H1 (cell line): ENCODE results near the gene PNMA8B. TPM values are rescaled to one million over a fixed set of nuclear protein-coding genes. Genes with fewer than 3 reads are reported as not detected.

Source experiments
- CTCF ChIA-PET: fragments of 300-600 bp; sonication (Branson Sonifier 250); formaldehyde crosslinking; loops from one replicate; lab custom pipeline; 2021; ENCODE audit not compliant: partially characterized antibody; lab: Charles Lee
- POLR2A ChIA-PET: fragments of 300-600 bp; sonication (Branson Sonifier 250); formaldehyde crosslinking; loops from one replicate; lab custom pipeline; 2021; ENCODE audit warnings: inconsistent platforms; ENCODE audit not compliant: partially characterized antibody; lab: Charles Lee
- DNase-seq, 2 experiments: peaks; one replicate each; pipeline versions ENCODE4 v3.0.0 to v3.0.0-alpha.2; 2010 to 2022; ENCODE audit warnings: low spot score in 2 of 2, low read depth in 1 of 2, mixed read lengths in 1 of 2
- FAIRE-seq: peaks from 2 replicates; lab custom pipeline; 2011; peaks lifted over from hg19 to GRCh38; lab: Jason Lieb, UNC
- H2AFZ ChIP-seq: 2 replicates; pipeline ENCODE4 v1.8.1; 2012; ENCODE audit warnings: low read length, inconsistent platforms
- H2AK5ac ChIP-seq: 2 replicates; pipeline ENCODE4 v1.6.1; 2013; ENCODE audit warnings: low read depth, low read length
- H2BK120ac ChIP-seq: replicated peaks from 2 replicates; pipeline ENCODE3; 2013; ENCODE audit warnings: low read depth, low read length, inconsistent platforms
- H2BK12ac ChIP-seq: 2 replicates; pipeline ENCODE4 v1.6.1; 2013; ENCODE audit warnings: low read depth, low read length
- H2BK15ac ChIP-seq: 2 replicates; pipeline ENCODE4 v1.6.1; 2013; ENCODE audit warnings: low read length
- H2BK20ac ChIP-seq: 2 replicates; pipeline ENCODE4 v1.6.1; 2013; ENCODE audit warnings: low read length
- H2BK5ac ChIP-seq: 2 replicates; pipeline ENCODE4 v1.6.1; 2013; ENCODE audit warnings: low read depth, low read length
- H3K14ac ChIP-seq: 2 replicates; pipeline ENCODE4 v1.6.1; 2013; ENCODE audit warnings: inconsistent platforms; ENCODE audit not compliant: insufficient read length
- H3K18ac ChIP-seq: 2 replicates; pipeline ENCODE4 v1.6.1; 2013; ENCODE audit warnings: low read length; ENCODE audit errors: extremely low read depth
- H3K23ac ChIP-seq: 2 replicates; pipeline ENCODE4 v1.6.1; 2013; ENCODE audit warnings: inconsistent platforms; ENCODE audit not compliant: insufficient read length
- H3K23me2 ChIP-seq: 2 replicates; pipeline ENCODE4 v1.6.1; 2013; ENCODE audit warnings: low read depth, low read length
- H3K27ac ChIP-seq: 2 replicates; pipeline ENCODE4 v1.6.1; 2011; ENCODE audit warnings: low read depth, low read length, inconsistent platforms
- H3K27me3 ChIP-seq, 4 experiments: replicated peaks in 1 of 4; 1 replicate in 1 of 4; 2 replicates in 3 of 4; pipeline versions ENCODE4 v1.6.1 to v1.8.1; 2011 to 2013; ENCODE audit warnings: low read length in 3 of 4, mild to moderate bottlenecking in 3 of 4, inconsistent platforms in 2 of 4, mixed read lengths in 2 of 4, moderate library complexity in 1 of 4; ENCODE audit not compliant: control insufficient read depth in 3 of 4, insufficient read depth in 3 of 4; ENCODE audit errors: extremely low read depth in 1 of 4
- H3K36me3 ChIP-seq, 4 experiments: 2 replicates each; pipeline versions ENCODE4 v1.6.1 to v1.8.1; 2011 to 2013; ENCODE audit warnings: mild to moderate bottlenecking in 4 of 4, low read length in 3 of 4, moderate library complexity in 2 of 4, control low read depth in 1 of 4, inconsistent platforms in 1 of 4; ENCODE audit not compliant: insufficient read depth in 4 of 4, control insufficient read depth in 2 of 4
- H3K4ac ChIP-seq: replicated peaks from 2 replicates; pipeline ENCODE3; 2013; ENCODE audit warnings: low read length, low read depth, mixed read lengths, inconsistent platforms; ENCODE audit not compliant: insufficient read length
- H3K4me1 ChIP-seq, 4 experiments: replicated peaks in 1 of 4; 1 replicate in 1 of 4; 2 replicates in 3 of 4; pipeline versions ENCODE4 v1.6.1 to v1.8.1; 2011 to 2013; ENCODE audit warnings: low read length in 3 of 4, inconsistent platforms in 2 of 4, mixed read lengths in 1 of 4; ENCODE audit not compliant: insufficient read depth in 4 of 4, control insufficient read depth in 3 of 4
- H3K4me2 ChIP-seq, 2 experiments: 2 replicates each; pipeline versions ENCODE4 v1.6.1 to v1.8.1; 2011 to 2013; ENCODE audit warnings: low read depth in 2 of 2, low read length in 2 of 2, control low read depth in 1 of 2, inconsistent platforms in 1 of 2, mild to moderate bottlenecking in 1 of 2; ENCODE audit not compliant: insufficient read depth in 1 of 2
- H3K4me3 ChIP-seq, 4 experiments: fragments of 200-600, 300-600 bp in 1 of 4; sonication (generic), shearing (Covaris generic), sonication (Bioruptor Twin) in 1 of 4; 2 replicates each; pipeline versions ENCODE4 v1.5.1 to v1.8.1; 2011 to 2016; ENCODE audit warnings: low read length in 4 of 4, low read depth in 3 of 4, control low read depth in 2 of 4, inconsistent platforms in 2 of 4, mild to moderate bottlenecking in 2 of 4, mixed read lengths in 1 of 4, moderate library complexity in 1 of 4; ENCODE audit not compliant: insufficient read depth in 2 of 4; ENCODE audit errors: extremely low read depth in 1 of 4
- H3K56ac ChIP-seq: replicated peaks from 2 replicates; pipeline ENCODE3; 2013; ENCODE audit warnings: low read depth, mild to moderate bottlenecking, mixed read lengths, low read length, inconsistent platforms; ENCODE audit not compliant: insufficient read length
- H3K79me1 ChIP-seq: 2 replicates; pipeline ENCODE4 v1.6.1; 2013; ENCODE audit warnings: low read depth, low read length, control low read depth
- H3K79me2 ChIP-seq, 2 experiments: 2 replicates each; pipeline versions ENCODE4 v1.6.1 to v1.8.1; 2012 to 2013; ENCODE audit warnings: low read length in 2 of 2, mild to moderate bottlenecking in 2 of 2, inconsistent platforms in 1 of 2; ENCODE audit not compliant: insufficient read depth in 2 of 2, control insufficient read depth in 1 of 2
- H3K9ac ChIP-seq, 4 experiments: replicated peaks in 1 of 4; 1 replicate in 1 of 4; 2 replicates in 3 of 4; pipeline versions ENCODE4 v1.6.1 to v1.8.1; 2011 to 2013; ENCODE audit warnings: low read depth in 3 of 4, low read length in 3 of 4, control low read depth in 2 of 4, mild to moderate bottlenecking in 2 of 4, moderate library complexity in 2 of 4, inconsistent platforms in 1 of 4; ENCODE audit errors: extremely low read depth in 1 of 4
- H3K9me3 ChIP-seq, 2 experiments: 2 replicates each; pipeline versions ENCODE4 v1.6.1 to v1.8.1; 2012 to 2013; ENCODE audit warnings: mild to moderate bottlenecking in 2 of 2, moderate library complexity in 2 of 2, control low read depth in 1 of 2, inconsistent platforms in 1 of 2, low read depth in 1 of 2, low read length in 1 of 2, mixed read lengths in 1 of 2; ENCODE audit not compliant: insufficient read depth in 2 of 2
- H4K20me1 ChIP-seq, 2 experiments: replicated peaks in 1 of 2; 2 replicates each; pipeline versions ENCODE3 to v1.8.1; 2011 to 2013; ENCODE audit warnings: inconsistent platforms in 2 of 2, low read length in 2 of 2, mild to moderate bottlenecking in 1 of 2; ENCODE audit not compliant: insufficient read depth in 2 of 2, control insufficient read depth in 1 of 2
- H4K5ac ChIP-seq: 2 replicates; pipeline ENCODE4 v1.6.1; 2013; ENCODE audit warnings: low read length, low read depth, mixed read lengths, inconsistent platforms; ENCODE audit not compliant: insufficient read length
- H4K8ac ChIP-seq: 2 replicates; pipeline ENCODE4 v1.8.0; 2013; ENCODE audit warnings: mild to moderate bottlenecking, moderate library complexity, low read length, inconsistent platforms; ENCODE audit not compliant: insufficient read depth; ENCODE audit errors: extremely low read depth
- H4K91ac ChIP-seq: replicated peaks from 2 replicates; pipeline ENCODE3; 2013; ENCODE audit warnings: low read length, mixed read lengths, inconsistent platforms; ENCODE audit not compliant: insufficient read length
- BRCA1 ChIP-seq: IDR thresholded peaks from 2 replicates; pipeline ENCODE4 v1.6.1; 2012; ENCODE audit warnings: low read depth, low read length, improper control_type of control experiment
- CEBPB ChIP-seq: IDR thresholded peaks from 2 replicates; pipeline ENCODE4 v1.6.1; 2012; ENCODE audit warnings: low read depth, low read length
- GTF2F1 ChIP-seq: IDR thresholded peaks from 2 replicates; pipeline ENCODE4 v1.6.1; 2012; ENCODE audit warnings: low read depth, low read length, improper control_type of control experiment, borderline replicate concordance
- RFX5 ChIP-seq: IDR thresholded peaks from 2 replicates; pipeline ENCODE4 v1.6.1; 2011; ENCODE audit warnings: low read depth, low read length, improper control_type of control experiment, borderline replicate concordance
- SIN3A ChIP-seq, 2 experiments: IDR thresholded peaks in 1 of 2; conservative IDR thresholded peaks in 1 of 2; 2 replicates each; pipeline ENCODE4 v1.6.1; 2011 to 2012; ENCODE audit warnings: low read length in 2 of 2, improper control_type of control experiment in 1 of 2, low read depth in 1 of 2, mild to moderate bottlenecking in 1 of 2
- SIRT6 ChIP-seq: IDR thresholded peaks from one replicate; pipeline ENCODE4 v1.7.1; 2012; ENCODE audit warnings: low read length, inconsistent platforms
- SP1 ChIP-seq: IDR thresholded peaks from 2 replicates; pipeline ENCODE4 v1.6.1; 2011; ENCODE audit warnings: low read depth, low read length
- SP2 ChIP-seq: IDR thresholded peaks from 2 replicates; pipeline ENCODE4 v1.6.1; 2012; ENCODE audit warnings: mild to moderate bottlenecking, low read length, inconsistent platforms
- WGBS, 2 experiments: shearing (Covaris generic) in 1 of 2; methylation state at CpG; one replicate each; pipeline versions ENCODE4 v1.1.6 to v1.1.7; 2013 to 2015; ENCODE audit warnings: low lambda C conversion rate in 2 of 2, mixed read lengths in 2 of 2, inconsistent platforms in 1 of 2, low coverage in 1 of 2, missing lambda C conversion rate in 1 of 2; ENCODE audit not compliant: insufficient replicate concordance in 2 of 2, insufficient coverage in 1 of 2, insufficient read length in 1 of 2; ENCODE audit errors: extremely low coverage in 1 of 2, missing lambda C conversion rate in 1 of 2; 5-methylcytosine and 5-hydroxymethylcytosine counted together
- polyA plus RNA-seq, 7 experiments: library from polyadenylated mRNA; depleted of rRNA in 3 of 7; stranded (reverse) in 5 of 7; unstranded in 2 of 7; fragments of >200 nt in 5 of 7; fragments of 200-250 nt in 2 of 7; gene quantifications; 1 replicate in 5 of 7; 2 replicates in 1 of 7; 4 replicates in 1 of 7; pipeline versions ENCODE4 v1.2.1 to v1.2.3, GENCODE V29; 2011 to 2013; ENCODE audit warnings: missing spikeins in 2 of 7, mixed read lengths in 2 of 7
- total RNA-seq: library from RNA; stranded (reverse); fragmentation: NEBNext Ultra II Directional; extraction: Animal tissue kit (Norgen Biotek cat#: 25700); gene quantifications from 2 replicates; pipeline ENCODE4 v1.2.1, GENCODE V29; 2021
- TF ChIP-seq, protein P1 (sequence below): IDR thresholded peaks from 2 replicates; pipeline ENCODE4 v1.6.1; 2011; ENCODE audit warnings: low read depth, mild to moderate bottlenecking, low read length; ENCODE audit not compliant: insufficient read depth

The PNMA8B gene
- total and polyA plus RNA-seq, 2 of the 8 experiments (the other 6 are each of a cell fraction or from before 2014, with no cell fraction given), result 0.48 to 1.4 TPM

DNA sequence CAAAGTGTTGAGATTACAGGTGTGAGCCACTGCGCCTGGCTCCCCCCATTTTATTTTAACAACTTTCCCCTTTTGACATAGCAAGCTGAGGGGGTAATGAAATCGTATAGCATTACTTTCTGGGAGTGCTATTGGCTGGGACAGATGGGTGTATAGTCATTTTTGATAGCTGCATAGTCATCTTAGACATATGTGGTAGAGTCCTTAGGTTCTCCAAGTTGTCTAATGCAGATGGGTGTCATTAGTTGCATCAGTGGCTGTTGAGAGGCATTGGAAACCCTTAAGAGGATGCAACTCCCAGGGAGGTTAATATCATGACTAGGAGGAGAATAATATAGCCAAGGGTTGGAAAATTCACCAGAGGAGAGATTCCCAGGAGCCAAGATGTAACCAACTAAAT is 28.6 kb upstream of the PNMA8B start:
- no peak overlapping the region for H4K5ac ChIP-seq
- H2BK15ac ChIP-seq, result no peak overlapping the region
- H2BK12ac ChIP-seq, result no peak overlapping the region
- H3K4me3 ChIP-seq, result no peak overlapping the region
- WGBS, 2 experiments, result 88% methylated on average over 2 of the region's 2 CpGs; no CpG with 5 or more reads in 1 of the 2 experiments
- ChIA-PET CTCF (interaction anchor here (1.2 to 8.9 kb wide), 5 partner anchors 7 to 59 kb away, joined by 3 to 95 read pairs (median 10); no protein-coding TSS in a partner anchor), POLR2A (no interaction called here)
- no peaks in the 10 kb centered on the region for H4K20me1 ChIP-seq
- no peak overlapping the region for H4K91ac ChIP-seq
- no peak overlapping the region for H4K8ac ChIP-seq
- H3K4me2 ChIP-seq, result no peak overlapping the region
- H3K9me3 ChIP-seq, result no peaks in the 10 kb centered on the region
- H2AK5ac ChIP-seq, result no peak overlapping the region
- no peaks in the 10 kb centered on the region for H3K79me2 ChIP-seq
- H3K18ac ChIP-seq, result no peak overlapping the region
- no peak overlapping the region for H2BK5ac ChIP-seq
- no peak overlapping the region for H3K9ac ChIP-seq
- H3K4me1 ChIP-seq, result peaks cover 0 to 11% (median 7%) of the 10 kb centered on the region in 4 experiments; a peak in 5 of 7 replicates
- H3K36me3 ChIP-seq, result no peaks in the 10 kb centered on the region
- no peaks in the 10 kb centered on the region for H3K79me1 ChIP-seq
- FAIRE-seq (no peak), DNase-seq (no peak)
- H3K14ac ChIP-seq, result no peak overlapping the region
- no peak overlapping the region for H2BK120ac ChIP-seq
- no peak overlapping the region for H3K23ac ChIP-seq
- H3K27me3 ChIP-seq, result no peaks in the 10 kb centered on the region
- TF ChIP-seq SIRT6 (no peak), GTF2F1 (no peak), SP1 (no peak), CEBPB (no peak), SIN3A (conservative IDR thresholded peaks at IDR 0.05 in 1 of 2, IDR thresholded peaks at IDR 0.05 in 1 of 2; ENCODE audit: low read depth in 1 of 2, low read length in 2 of 2) (no peak), SP2 (no peak), RFX5 (no peak), BRCA1 (no peak)
- TF ChIP-seq, protein P1, sequence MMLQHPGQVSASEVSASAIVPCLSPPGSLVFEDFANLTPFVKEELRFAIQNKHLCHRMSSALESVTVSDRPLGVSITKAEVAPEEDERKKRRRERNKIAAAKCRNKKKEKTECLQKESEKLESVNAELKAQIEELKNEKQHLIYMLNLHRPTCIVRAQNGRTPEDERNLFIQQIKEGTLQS, result no peak
- no peak overlapping the region for H3K27ac ChIP-seq
- no peak overlapping the region for H3K56ac ChIP-seq
- no peak overlapping the region for H2BK20ac ChIP-seq
- no peak overlapping the region for H3K4ac ChIP-seq
- H2AFZ ChIP-seq, result no peak overlapping the region
- no peaks in the 10 kb centered on the region for H3K23me2 ChIP-seq
